NCI-H2107 treated with DMSO at 0.1 percent for 48 hours (cell line): ENCODE results near the gene HSPB7.
"Not testable (repeated sequence)": the region's sequence is repeated elsewhere in the genome, so short reads cannot be mapped to it uniquely, and the experiment has no call there.

Experiments used
- DNase-seq: peaks from one replicate; lab custom pipeline; 2025; ENCODE audit not compliant: unreplicated experiment; lab: John Stamatoyannopoulos, UW

HSPB7 gene

DNA sequence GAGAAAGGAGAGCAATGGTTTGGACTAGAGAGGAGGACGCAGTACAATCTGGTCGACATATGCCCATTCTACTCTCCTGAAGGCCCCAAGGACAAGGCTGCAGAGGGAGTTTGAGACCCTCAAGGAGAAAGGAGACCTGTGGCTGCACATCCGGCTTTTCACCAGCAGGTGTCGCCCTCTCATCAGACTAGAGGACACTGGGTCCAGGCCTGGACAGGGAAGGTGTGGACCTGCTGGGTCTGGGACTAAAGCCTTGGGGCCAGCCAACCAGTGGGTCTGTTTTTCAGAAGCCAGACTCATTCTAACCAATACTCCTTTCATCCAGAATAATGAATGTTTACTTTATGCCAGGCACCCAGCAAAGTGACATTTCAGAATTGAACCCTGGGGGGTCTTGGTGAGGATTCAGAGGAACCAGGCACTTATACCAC, 8.8 kb downstream of the HSPB7 start:
- peak; percentile 18 for DNase-seq

DNA sequence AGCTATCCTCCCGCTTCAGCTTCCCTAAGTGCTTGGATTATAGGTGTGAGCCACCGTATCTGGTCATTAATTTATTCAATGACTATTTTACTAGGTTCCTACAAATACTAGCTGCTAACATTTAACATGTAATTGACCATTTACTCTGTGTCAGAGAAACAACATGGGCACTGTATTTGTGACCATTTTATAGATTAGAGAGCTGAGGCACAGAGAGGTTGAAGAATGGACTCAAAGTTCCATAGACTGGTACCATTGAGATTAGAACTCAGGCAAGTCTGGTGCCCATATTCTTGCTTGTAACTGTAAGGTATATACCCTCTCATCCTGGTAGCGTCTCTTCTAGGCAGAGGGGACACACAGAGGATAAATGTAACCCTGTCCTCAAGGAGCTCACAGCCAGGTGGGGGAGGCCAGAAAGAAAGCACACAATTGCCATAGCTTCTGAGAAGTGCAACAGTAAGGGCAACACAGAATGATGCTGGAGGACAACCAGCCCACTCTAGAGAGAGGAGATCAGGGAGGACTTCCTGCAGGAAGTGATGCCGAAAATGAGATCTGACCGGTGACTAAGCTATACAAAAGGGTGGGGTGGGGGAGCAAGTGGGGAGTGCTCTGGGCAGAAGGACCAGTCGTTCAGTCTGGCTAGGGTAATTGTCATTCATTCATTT, 10.0 kb downstream of the HSPB7 start:
- DNase-seq = no peak

DNA sequence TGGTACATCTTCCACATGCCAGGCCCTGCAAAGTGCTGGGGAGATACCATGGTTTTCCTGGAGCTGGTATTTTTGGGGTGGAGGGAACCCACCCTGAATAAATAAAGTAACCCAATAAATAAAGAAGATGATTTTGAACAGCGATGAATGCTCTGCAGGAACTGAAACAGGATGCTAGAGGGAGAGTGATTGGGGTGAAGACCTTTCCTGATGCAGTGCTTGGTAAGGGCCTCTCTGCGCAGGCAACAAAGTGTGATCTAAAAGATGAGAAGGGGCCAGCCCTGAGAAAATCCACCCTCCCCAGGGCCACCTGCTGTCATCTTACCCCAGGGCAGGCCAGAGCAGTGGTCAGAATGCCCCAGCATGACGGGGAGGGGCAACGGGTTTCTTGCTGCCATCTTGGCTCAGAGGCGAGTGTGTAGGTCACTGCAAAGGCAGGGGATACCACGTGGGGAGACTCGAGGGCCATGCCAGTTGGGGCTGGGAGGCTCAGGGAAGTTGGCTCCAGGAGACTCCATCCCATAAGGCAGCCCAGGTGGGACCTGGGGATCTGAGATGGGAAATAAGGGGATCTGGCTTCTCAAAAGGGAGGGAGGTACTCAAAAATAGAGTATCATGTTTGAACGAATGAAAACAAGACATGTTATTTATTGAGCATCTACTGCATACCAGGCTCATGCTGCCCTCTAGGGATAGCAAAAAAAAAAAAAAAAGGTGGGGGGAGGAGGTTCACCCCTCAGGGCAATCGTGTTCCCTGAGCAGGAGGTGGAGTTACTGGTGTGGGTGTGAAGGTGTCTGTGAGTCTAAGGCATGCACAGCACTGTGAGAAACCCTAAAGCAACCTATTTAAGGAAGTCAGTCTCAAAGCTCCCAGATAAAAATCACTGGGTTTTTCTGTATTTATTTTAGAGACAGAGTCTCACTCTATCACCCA, 11.0 kb downstream of the HSPB7 start:
- no peak for DNase-seq

DNA sequence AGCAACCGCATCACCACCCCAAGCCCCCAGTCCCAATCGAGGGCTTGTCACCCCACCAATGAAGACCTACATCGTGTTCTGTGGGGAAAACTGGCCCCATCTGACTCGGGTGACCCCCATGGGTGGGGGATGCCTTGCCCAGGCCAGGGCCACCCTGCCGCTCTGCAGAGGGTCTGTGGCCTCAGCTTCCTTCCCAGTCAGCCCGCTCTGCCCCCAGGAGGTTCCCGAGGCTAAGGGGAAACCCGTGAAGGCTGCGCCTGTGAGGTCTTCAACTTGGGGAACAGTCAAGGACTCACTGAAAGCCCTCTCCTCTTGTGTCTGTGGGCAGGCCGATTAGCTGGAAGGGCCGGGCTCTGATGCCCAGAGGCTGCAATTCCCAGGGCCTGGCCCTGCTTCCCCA, 11.8 kb downstream of the HSPB7 start:
- no peak for DNase-seq

DNA sequence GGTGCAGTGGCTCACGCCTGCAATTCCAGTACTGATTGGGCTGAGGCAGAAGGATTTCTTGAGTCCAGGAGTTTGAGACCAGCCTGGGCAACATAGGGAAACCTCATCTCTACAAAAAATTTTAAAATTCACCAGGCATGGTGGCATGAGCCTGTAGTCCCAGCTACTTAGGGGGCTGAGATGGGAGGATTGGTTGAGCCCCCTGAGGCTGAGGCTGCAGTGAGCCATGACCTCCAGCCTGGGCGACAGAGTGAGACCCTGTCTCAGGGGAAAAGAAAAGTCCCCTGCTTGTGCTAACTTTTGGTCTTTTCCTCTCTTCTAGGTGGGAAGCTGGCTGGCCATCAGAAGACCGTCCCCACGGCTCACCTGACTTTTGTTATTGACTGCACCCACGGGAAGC, 12.2 kb downstream of the HSPB7 start:
- DNase-seq = no peak

DNA sequence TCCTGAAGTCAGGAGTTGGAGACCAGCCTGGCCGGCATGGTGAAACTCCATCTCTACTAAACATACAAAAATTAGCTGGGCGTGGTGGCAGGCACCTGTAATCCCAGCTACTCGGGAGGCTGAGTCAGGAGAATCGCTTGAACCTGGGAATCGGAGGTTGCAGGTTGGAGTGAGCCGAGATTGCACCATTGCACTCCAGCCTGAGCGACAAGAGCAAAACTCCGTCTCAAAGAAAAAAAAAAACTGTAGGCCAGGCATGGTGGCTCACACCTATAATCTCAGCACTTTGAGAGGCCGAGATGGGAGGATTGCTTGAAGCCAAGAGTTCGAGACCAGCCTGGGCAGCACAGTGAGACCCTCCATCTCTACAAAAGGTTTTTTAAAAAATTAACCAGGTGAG, 16.6 kb downstream of the HSPB7 start:
- not testable (repeated sequence) for DNase-seq

DNA sequence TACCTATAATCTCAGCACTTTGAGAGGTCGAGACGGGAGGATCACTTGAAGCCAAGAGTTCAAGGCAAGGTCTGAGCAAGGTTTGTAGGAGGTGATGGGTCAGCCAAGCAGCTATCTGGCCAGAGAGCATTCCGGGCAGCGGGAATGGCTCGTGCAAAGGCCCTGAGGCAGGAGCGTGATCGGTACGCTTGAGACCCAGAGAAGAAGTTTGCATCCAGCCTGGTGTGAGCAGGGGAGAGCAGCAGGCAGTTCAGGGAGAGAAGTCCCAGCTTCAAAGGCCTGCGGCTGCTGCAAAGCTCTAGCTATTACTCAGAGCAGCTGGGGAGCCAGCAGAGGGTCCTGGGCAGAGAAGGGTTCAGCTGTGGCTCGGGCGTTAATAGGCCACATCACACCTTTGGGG, 18.9 kb downstream of the HSPB7 start:
- DNase-seq = no peak

DNA sequence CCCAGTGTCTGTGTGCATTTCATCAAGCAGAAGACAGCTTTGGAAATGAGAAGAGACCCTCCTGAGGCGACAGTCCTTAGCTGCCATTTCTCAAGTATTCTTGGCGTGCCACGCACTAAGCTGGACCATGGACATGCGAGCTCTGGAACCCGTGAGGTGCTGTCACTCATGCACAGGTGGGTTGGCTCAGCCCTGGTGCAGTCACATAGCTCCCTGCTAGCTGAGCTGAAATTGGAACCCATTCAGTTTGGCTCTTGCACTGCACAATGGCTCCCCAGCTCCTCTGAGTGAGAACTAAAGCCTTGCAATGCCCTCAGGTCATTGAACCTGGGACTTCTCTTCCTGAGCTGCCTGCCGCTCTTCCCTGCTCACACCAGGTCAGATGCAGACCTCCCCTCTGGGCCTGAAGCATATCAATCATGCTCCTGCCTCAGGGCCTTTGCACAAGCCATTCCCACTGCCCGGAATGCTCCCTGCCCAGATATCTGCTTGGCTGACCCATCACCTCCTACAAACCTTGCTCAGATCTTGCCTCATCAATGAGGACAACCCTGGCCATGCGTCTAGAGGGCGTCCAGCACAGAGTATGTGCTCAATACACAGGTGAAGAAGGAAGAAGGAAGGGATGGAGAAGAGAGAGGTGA, 20.1 kb downstream of the HSPB7 start:
- no peak for DNase-seq

DNA sequence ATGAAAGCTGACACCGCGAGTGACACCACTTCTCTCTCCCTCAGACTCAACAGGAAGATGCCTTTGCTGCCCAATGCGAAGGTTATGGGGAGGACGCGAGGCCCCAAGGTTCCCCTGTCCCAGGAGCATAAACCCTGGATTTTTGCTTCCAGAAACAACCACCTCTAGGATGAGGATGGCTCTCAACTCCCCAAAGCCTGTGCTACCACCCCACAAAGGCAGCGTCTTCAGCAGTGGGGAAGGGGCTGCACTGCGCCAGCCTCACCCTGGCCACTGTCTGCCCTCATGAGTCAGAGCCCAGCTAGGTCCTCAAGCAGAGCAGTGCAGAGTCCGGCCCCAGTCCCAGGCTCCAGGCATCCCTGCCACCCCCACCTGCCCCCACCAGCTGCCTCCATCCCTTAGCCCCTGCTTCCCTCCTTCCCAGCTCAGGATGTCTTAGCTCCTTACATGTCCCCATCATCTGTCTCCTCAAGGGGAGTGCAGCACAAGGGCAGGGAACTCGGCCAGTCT, 20.7 kb downstream of the HSPB7 start:
- DNase-seq = no peak

DNA sequence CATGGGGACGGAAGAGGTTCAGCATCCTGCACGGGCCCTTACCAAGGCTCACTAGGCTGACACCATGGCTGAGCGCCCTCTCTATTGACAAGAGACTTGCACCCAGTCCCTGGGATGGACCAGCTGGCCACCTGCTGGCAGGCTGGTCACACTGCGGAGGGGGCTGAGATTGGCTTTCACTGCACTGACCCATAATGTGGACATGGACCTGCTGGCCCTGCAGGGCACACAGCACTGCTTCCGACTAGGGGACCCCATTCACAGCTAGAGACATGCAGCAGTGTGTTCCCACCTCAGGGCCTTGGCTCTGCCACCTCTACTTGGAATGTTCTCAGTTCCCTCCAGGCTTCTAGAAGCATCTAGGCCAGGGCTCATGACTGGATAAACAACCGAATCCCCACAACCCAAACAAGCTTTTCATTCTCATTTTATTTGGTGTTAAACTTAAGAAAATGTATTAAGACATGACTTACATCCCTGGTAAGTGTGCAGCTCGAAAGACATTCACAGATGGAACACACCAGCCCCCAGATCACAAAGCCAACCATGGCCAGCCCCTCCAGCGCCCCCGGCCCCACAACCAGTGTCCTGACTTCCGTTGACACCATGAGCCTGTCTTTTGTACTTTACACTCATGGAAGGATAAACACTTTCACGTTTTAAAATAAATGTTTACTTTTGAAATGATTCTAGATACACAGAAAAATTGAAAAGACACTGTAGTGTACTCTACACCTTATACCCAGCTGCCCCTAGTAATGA, 23.1 kb downstream of the HSPB7 start:
- DNase-seq = no peak

DNA sequence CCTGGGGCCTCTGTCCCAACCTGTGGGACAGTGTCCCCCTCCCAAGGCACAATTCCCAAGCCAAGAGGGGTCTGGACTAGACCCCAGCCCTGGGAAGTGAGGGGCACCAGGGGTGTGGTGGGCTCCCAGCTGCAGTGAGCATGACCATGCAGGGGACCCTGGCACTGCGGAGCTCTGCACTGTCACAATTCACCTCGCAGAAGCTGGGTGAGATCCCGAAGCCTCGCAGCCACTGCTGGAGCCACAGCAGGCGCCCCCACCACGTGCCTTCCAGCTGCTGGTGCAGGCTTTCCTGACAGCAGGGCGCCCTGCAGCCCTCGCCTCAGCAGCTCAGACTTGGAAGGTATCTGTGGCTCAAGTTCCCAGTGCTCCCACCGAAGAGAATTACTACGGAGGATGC, 23.8 kb downstream of the HSPB7 start:
- no peak for DNase-seq

DNA sequence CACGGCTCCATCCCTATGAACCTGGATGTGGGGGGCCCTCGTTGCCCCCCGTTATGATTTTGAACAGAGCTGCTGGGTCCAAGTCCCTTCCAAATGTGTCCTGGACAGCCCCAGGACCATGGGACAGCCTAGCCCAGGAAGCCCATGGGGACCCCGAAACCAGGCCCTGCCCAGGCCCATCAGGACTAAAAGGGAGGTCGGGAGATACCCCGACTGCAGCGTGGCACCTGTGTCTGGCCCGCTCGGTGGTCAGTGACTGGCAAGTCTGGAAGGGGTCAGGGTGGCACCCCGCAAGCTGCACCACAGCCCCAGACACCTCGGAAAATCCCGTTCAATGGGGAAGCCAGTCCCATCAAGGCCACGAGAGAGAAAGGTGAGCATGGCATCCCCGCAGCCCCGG, 24.2 kb downstream of the HSPB7 start:
- DNase-seq = no peak

DNA sequence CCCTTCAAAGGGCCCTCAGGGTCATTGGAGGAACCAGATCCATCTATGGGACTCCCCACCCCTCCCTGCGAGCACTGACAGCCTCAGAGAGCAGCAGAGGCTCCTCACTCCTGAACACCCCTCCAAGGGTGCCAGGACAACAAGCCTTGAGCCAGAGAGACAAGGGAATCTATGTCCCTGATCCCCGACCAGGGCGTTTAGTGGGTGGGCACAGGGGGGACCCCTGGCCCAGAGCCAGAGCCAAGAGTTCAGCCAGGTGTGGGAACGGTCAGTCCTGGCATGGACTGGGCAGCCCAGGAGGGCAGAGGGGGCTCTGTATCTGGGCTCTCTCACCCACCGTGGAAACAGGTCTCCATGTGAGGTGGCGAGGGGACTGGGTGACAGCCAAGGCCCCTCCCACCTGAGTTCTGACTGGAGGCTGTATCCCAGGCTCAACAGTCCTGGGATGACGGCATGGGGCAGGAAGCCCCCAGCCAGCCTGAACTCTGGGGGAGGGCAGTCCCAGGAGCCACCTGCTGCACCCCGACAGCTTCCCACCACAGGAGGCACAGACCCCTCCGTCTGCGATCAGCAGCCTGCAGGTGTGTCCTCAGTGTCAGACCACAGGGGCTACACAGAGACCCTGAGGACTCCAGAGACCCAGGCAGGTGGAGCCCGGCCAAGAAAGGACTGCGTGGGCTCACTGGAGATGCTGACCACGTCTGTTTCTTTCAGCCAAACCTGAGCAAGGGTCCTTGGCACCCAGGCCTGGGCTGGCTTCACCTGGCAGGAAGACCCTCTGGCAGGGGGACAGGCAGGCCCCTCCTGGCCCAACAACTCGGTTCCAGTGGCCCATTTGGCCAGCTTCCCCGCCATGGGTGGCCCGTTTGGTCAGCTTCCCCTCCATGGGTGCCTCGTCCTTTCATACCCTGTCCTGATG, 25.0 kb downstream of the HSPB7 start:
- no peak for DNase-seq

DNA sequence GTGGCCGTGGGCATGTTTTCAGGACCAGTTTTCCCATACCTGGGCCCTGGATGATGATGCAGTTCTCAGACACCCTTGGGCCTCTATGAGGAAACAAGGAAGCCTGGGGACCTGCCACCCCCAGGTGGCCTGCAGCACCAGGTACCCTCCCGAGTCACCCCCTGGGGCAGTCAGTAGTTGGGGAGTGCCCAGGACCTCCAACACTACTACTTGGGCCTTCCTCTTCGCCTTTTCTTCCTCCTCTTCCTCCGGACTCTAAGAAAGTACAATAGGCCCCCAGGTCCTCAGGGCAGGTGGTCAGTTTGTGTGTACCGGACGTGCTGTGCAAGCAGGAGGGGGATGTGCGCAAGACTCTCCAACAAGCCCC, 25.7 kb downstream of the HSPB7 start:
- no peak for DNase-seq

DNA sequence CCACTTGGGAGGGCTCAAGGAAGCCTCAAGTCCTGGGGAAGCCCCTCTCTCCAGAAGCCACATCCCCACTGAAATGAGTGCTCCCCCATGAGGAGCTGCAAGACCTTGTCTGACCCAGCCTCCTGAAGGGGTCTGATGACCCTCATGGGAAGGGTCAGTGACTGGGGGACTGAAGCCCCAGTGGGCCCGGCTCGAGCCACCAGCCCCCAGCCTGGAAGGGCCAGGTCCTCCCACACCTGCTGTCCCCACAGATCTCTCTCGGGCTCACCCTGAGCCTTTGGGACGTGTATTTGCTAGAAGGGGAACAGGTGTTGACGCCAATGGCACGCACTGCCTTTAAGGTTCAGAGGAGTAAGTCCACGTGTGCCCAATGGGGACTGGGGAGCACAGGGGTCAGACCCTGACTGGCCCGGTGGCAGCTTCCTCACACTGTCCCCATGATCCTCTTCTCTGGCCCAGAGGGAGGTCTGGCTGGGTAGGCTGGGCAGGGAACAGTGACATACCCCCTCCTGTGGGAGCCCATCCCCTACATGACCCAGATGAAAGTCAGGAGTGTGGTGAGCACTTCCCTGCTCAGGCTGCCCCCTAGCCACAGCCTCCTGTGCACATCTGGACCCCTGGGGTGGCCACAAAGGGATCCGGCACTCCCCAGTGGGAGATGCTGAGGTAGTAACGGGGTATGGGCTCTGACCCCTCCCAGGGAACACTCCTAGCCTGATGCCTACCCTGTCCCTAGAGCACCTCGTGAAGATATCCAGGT, 26.2 kb downstream of the HSPB7 start:
- DNase-seq = no peak

DNA sequence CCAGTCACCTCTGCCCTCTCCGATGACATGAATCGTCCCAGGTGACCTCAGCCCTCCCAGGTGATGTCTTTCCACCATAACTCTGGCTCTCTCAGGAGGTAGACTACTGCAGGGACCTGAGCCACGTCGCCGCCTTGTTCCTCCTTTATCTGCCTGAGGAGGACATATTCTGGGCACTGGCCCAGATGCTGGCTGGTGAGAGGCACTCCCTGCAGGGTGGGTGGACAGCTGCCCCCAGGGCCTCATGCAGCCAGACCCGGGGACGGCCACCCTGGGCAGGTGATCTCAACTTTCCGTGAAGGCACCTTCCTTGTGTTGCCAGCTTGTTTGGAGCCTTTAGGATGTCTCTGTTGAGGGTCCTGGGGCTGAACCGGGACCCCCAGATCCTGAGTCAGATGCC, 28.1 kb downstream of the HSPB7 start:
- no peak for DNase-seq

DNA sequence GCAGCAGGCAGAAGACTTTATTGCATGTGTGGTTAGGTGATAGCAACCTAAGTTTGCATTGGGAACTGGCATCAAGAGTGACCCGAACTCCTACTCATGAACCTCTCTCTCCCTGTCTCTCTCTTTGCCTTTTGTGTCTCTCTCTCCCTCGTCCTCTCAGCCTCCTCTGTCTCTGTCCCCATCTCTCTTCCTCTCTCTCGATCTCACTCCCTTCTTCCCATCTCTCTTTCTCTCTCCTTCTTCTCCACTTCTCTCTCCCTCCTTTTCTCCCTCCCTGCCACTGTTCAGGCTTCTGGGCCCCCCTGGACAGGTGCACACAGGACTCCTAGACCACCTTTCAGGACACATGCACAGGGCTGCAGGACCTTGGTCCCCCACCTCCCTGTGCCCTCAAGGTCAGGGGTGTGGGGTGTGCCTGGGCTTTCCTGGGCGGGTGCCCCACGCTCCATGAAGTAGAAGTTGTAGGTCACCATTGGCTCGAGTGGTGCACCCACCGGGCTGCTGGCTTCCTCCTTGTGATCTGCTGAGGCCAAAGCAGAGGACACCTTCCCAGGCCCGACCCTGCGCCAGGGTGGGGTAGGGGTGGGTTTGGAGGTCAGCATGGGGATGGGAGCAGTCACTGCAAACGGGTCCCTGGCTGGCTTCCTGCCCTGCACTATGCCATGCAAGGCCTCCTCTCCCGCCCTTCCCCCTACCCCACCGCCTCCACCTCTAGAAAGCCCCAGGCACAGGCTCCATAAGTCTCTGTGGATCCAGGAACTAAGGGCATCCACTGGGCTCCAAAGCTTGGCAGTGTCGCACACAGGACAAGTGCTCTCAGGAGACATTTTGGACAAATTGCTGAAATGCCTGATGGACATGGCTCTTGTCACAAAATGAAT, 28.7 kb downstream of the HSPB7 start:
- DNase-seq = no peak

DNA sequence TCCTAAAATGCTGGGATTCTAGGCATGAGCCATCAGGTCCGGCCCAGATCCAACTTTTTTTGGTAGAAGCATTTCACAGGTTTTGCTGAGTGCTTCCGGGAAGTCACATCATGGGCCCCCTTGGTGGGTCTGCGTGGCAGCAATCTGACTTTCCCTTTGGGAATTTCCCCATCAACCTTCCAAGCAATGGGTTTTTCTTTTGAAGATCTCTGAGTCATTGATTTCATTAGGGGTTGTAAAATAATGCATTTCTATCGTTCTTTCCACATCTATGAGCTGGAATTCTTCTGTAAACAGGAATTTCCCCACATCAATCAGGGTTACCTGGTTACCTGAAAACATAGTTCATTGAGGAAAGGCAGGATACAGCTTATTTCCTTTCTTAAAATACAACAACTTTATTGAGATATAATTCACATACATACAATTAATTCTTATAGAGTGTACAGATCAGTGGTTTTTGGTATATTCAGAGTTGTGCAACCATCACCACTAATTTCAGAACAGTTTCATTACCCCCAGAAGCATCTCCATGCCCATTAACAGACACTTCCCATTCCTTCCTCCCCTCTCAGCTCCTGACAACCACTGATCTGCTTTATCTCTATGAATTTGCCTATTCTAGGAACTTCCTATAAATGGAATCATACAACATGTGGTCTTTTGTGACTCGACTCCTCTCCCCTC, 32.1 kb downstream of the HSPB7 start:
- no peak for DNase-seq
